ENCODE measurements around the gene APRT.

GRCh38 chr16:88841521-88842307 lies 30.0 kb upstream of the APRT start:
- TF ChIP-seq CTCF (IDR thresholded peaks at IDR 0.05) = no peak
- TF ChIP-seq POLR2AphosphoS5 (IDR thresholded peaks at IDR 0.05) = no peak
- no peak for TF ChIP-seq EP300 (IDR thresholded peaks at IDR 0.05)
- no peak for TF ChIP-seq POLR2A (IDR thresholded peaks at IDR 0.05)
